ENCODE results near the gene ZC3H4. TPM values are rescaled to one million over a fixed set of nuclear protein-coding genes. Genes with fewer than 3 reads are reported as not detected.

Gene ZC3H4
- total RNA-seq, 1 donor from 2014 or later = 14.6 TPM

DNA sequence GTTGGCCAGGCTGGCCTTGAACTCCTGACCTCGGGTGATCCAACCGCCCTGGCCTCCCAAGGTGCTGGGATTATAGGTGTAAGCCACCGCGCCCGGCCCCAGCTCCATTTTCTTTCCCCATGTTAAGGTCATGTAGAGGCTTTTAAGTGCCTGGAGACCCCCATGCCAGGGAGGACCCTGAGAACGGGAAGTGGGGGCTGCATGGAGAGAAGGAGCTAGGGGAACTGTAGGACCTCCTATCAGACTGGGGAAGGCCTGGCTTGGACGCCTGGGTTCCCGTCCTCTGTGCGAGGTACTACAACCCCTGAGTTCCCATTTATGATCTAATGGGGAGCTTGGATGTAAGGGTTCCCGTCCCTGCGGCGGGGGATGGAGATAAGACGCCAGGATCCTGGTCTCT lies 94.7 kb downstream of the ZC3H4 start:
- Histone ChIP-seq H3K9ac (ENCODE audit: low read depth in 1 of 3, low read length in 3 of 3) (no peak overlapping the region), H3K4me1 (ENCODE audit: control insufficient read depth in 3 of 3, insufficient read depth in 3 of 3, low read length in 3 of 3) (peaks cover 10 to 15% (median 10%) of the 10 kb centered on the region in 3 donors)

More for the DNA sequence above, 94.7 kb downstream of the ZC3H4 start:
- Histone ChIP-seq H3K4me3 (ENCODE audit: low read length in 3 of 3) (no peak overlapping the region), H3K36me3 (ENCODE audit: control insufficient read depth in 3 of 3, insufficient read depth in 3 of 3, low read length in 3 of 3) (no peaks in the 10 kb centered on the region), H3K9me3 (ENCODE audit: control insufficient read depth in 3 of 3, low read length in 3 of 3) (no peaks in the 10 kb centered on the region), H3K27ac (ENCODE audit: low read depth, low read length) (no peak overlapping the region), H3K27me3 (ENCODE audit: control insufficient read depth in 3 of 3, insufficient read depth in 3 of 3, low read length in 3 of 3) (peaks cover 40 to 45% (median 42%) of the 10 kb centered on the region in 3 donors)

Other genes with a start within 250 kb of the ZC3H4 start
- 1.0 TPM for gene NPAS1, start 93.9 kb downstream of the ZC3H4 start, total RNA-seq
- 9.4 TPM for gene TMEM160, start 65.2 kb downstream of the ZC3H4 start, total RNA-seq
- 71.0 TPM for gene SAE1, start 17.1 kb upstream of the ZC3H4 start, total RNA-seq
- gene BBC3, start 117.4 kb upstream of the ZC3H4 start, total RNA-seq = 2.6 TPM
- 4.2 TPM for gene CCDC9, start 142.7 kb upstream of the ZC3H4 start, total RNA-seq
- gene INAFM1, start 161.1 kb upstream of the ZC3H4 start, total RNA-seq = 1.6 TPM
- 1.0 TPM for gene C5AR1, start 196.1 kb upstream of the ZC3H4 start, total RNA-seq
- 0.52 TPM for gene C5AR2, start 218.4 kb upstream of the ZC3H4 start, total RNA-seq
- 7.8 TPM for gene DHX34, start 235.5 kb upstream of the ZC3H4 start, total RNA-seq